GM19463 (cell line): ENCODE results near the gene CGREF1.
"Not testable (repeated sequence)": the region's sequence is repeated elsewhere in the genome, so short reads cannot be mapped to it uniquely, and the experiment has no call there.

ENCODE experiments used
- ATAC-seq: cut with Tn5 transposase; IDR thresholded peaks from one replicate; pipeline ENCODE4 v1.9.1; 2021; ENCODE audit warnings: mild to moderate bottlenecking, moderate library complexity; ENCODE audit not compliant: unreplicated experiment

CGREF1 gene

GRCh38 chr2:27115519-27115918 lies 3.4 kb downstream of the CGREF1 start:
- no peak for ATAC-seq

GRCh38 chr2:27111392-27112078 lies 7.4 kb downstream of the CGREF1 start:
- not testable (repeated sequence) for ATAC-seq

GRCh38 chr2:27110603-27111352 lies 8.2 kb downstream of the CGREF1 start:
- ATAC-seq: not testable (repeated sequence)

GRCh38 chr2:27109083-27109482 lies 9.8 kb downstream of the CGREF1 start:
- ATAC-seq: no peak

GRCh38 chr2:27108221-27108620 lies 10.7 kb downstream of the CGREF1 start:
- no peak for ATAC-seq

GRCh38 chr2:27105981-27106380 lies 12.9 kb downstream of the CGREF1 start:
- no peak for ATAC-seq

- no peak for ATAC-seq
These were observed 16.6 kb downstream of the CGREF1 start for GRCh38 chr2:27102329-27102728.

- no peak for ATAC-seq
These were observed 18.9 kb downstream of the CGREF1 start for GRCh38 chr2:27100036-27100435.

GRCh38 chr2:27099334-27099955 lies 19.5 kb downstream of the CGREF1 start:
- ATAC-seq: no peak

GRCh38 chr2:27097341-27097740 lies 21.6 kb downstream of the CGREF1 start:
- no peak for ATAC-seq

- no peak for ATAC-seq
These were observed 22.1 kb downstream of the CGREF1 start for GRCh38 chr2:27096748-27097297.

GRCh38 chr2:27095745-27096651 lies 22.9 kb downstream of the CGREF1 start:
- no peak for ATAC-seq

- ATAC-seq: no peak
These were observed 23.5 kb downstream of the CGREF1 start for GRCh38 chr2:27095427-27095744.

GRCh38 chr2:27094353-27094984 lies 24.5 kb downstream of the CGREF1 start:
- no peak for ATAC-seq

- ATAC-seq: no peak
These were observed 25.2 kb downstream of the CGREF1 start for GRCh38 chr2:27093430-27094352.

- no peak for ATAC-seq
These were observed 26.1 kb downstream of the CGREF1 start for GRCh38 chr2:27092696-27093429.

GRCh38 chr2:27091746-27092695 lies 26.9 kb downstream of the CGREF1 start:
- ATAC-seq: no peak
